Activated CD4-positive, alpha-beta T cell treated with anti-CD3 and anti-CD28 coated beads, Interleukin-2, amount 50 U/mL, for 48 hours (primary cell): Measurements from ENCODE around the gene RIPOR3.
"Not testable (repeated sequence)": the region's sequence is repeated elsewhere in the genome, so short reads cannot be mapped to it uniquely, and the experiment has no call there.

Experiments
- DNase-seq, 2 experiments: peaks; one replicate each; pipeline ENCODE4 v3.0.0-alpha.2; 2020

The RIPOR3 gene

DNA sequence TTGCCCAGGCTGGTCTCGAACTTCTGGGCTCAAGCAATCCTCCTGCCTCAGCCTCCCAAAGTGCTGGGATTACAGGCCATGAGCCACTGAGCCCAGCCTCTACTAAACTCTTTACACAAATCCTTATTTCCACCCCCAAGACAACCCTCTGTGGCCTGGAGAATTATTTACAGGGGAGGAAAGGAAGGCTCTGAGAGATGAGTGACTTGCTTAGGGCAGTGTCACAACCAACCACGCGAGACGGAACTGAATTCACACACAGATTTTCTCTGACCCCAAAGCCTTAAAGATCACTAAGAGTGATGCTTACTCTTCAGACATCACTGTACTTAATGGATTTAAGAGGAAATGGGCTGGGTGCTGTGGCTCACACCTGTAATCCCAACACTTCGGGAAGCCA lies 86.2 kb downstream of the RIPOR3 start:
- no peak for DNase-seq

- no peak for DNase-seq
Observed at GRCh38 chr20:50604451-50604850, 86.9 kb downstream of the RIPOR3 start.

DNA sequence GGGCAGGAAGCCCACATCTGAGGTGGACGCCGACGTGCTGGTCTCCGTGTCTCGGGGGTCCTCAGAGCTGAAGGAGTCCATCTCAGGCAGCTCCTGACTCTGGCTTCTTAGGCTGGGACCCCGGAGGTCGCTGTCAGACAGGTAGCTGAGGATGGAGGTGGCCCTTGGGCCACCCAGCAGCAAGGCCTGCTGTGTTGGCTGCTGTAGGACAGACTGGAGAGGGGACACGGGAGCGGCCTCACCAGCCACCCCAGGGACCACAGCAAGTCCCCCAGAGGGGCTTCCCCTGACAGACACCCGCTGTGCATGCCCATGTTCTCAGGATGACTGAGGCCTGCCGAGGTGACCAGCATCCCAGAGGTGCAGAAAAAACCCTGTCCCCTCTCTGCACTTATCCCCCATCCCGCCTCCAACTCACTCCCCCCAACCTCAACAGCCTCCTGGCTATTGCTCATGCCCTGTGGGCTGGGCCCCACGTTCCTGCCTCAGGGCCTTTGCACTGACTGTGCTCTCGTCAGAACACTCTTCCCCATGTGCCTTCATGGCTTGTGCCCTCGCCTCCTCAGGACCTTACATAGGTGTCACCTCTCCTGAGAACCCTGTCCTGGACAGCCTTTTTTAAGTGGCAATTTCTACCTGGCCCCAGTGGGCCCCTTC lies 88.8 kb downstream of the RIPOR3 start:
- DNase-seq, result no peak

- DNase-seq, result no peak
Observed at GRCh38 chr20:50601511-50602431, 89.6 kb downstream of the RIPOR3 start.

DNA sequence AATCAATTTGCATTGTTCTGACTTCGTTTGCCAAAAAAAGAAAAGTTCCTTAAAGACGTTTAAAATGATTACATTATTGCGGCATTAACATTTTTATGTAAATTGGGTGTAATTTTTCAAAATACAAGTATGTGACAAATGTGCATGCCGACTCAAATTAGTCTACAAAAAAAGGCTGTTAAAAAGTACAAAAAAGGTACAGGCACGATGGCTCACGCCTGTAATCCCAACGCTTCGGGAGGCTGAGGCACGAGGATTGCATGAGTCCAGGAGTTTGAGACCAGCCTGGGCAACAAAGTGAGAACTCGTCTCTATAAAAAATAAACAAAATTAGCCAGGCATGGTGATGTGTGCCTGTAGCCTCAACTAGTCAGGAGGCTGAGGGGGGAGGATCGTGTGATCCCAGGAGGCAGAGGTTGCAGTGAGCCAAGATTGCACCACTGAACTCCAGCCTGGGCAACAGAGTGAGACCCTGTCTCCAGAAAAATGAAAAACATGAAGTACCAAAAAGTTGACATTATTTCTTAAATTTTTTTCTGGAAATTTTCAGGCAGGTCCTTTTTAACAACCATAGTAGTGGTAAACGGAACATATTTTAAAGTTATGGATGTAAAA lies 91.0 kb downstream of the RIPOR3 start:
- no peak for DNase-seq

- not testable (repeated sequence) for DNase-seq
Observed at GRCh38 chr20:50598768-50599167, 92.6 kb downstream of the RIPOR3 start.

DNA sequence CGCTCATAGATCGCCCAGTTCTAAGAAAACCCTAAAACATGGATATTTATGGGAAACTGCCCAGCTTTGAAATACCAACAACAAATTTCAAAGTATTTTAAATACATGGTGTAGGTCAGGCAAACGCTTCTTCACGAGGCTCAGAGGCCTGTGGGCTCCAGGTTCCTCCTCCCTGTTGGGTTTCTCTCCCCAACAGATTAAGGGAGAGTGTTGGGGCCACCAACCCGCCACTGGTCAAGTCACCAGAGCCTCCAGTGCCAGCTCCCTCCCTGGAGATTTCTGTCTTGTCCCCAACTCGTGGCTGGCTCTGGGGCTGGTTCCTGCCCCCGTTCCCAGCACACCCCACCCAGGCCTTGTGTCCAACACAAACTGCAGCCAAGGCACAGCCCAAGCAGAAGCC lies 93.3 kb downstream of the RIPOR3 start:
- no peak for DNase-seq

DNA sequence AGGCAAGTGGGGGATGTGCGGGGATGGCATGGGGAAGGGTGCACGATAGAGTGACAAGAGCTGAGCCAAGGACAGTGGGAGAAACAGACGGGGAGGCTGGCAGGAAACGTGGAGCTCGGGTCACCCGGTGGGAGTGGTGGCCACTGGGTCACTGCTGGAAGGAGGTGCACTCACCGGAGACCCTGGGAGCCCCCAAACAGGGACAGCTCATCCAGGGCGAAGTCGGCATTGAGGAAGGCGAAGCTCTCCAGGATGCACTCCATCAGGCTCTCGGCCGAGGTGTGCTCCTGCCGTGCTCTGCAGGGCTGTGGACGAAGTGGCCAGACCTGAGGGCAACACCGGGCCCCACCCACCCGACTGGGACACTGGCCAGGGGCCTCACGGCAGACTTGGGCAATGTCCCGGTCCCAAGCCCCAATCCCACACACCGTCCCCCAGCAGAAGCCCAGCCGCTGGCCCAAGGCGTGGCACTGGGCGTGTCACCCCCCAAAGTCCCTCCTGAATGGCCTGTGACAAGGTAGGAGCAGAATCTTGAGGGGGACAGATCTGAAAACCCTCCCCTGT lies 93.9 kb downstream of the RIPOR3 start:
- no peak for DNase-seq

DNA sequence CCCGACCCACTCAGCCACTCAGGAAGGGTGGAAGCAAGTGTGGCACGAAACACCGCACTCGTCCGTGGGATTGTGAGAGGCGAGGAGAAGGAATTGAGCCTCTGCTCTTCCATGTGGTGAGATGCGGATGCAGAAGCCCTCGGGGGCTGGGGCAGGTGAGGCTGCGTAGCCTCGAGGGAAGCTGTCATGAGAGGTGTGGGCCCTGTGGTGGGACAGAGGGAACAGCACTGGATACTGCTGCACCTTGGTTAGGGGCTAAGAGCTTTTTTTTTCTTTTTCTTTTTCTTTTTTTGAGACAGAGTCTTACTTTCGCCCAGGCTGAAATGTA lies 94.7 kb downstream of the RIPOR3 start:
- no peak for DNase-seq

- no peak for DNase-seq
Observed at GRCh38 chr20:50595988-50596693, 95.2 kb downstream of the RIPOR3 start.

- no peak for DNase-seq
Observed at GRCh38 chr20:50595433-50595895, 95.9 kb downstream of the RIPOR3 start.

GRCh38 chr20:50594591-50595432 lies 96.5 kb downstream of the RIPOR3 start:
- DNase-seq, result no peak

GRCh38 chr20:50594231-50594590 lies 97.1 kb downstream of the RIPOR3 start:
- DNase-seq, result no peak

DNA sequence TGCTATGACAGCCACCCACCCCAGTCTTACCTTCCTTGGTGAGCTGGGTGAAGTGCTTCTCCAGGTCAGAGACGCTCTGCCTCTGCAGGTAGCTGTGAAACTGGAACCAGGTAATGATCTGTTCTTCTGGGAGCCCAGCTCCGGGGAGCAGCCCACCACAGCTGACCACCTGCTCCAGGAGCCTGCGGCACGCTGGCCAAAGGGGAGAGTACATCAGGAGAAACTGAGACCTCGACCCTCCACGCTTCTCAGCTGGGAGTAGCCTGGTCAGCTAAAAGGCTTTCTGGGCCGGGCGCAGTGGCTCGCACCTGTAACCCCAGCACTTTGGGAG lies 98.4 kb downstream of the RIPOR3 start:
- DNase-seq, result no peak

DNA sequence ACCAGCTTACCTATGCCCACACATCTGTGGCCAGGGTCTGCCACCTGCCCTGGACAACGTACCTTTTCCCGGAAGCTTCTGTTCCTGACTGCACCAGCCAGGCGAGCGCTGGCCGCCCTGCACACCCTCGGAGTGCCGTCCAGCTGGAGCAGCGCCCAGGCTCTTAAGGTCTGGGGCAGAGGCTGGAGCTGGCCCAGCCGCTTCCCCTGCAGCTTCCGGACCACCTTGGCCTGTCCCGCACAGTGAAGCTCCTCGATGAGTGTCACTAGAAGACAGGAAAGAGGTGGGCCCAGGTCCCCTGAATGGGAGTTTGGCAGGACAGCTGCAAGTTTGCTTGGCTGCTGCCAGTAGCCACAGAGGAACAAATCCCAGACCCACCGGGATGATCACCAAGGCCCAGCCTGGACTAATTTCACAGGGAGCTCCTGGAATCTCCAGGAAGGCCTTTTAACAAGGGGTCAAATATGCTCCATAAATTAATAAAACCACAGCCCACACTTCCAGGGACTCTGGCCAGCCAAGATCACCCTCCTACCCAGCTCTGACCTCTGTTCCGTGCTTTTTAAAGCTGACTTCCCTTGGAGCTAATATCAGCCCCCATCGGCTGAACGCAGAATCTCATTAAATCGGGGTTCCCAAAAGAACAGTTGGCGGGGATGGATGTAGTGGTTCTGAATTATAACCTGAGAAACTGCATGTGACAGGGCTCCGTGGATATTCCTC lies 98.9 kb downstream of the RIPOR3 start:
- DNase-seq, result no peak

DNA sequence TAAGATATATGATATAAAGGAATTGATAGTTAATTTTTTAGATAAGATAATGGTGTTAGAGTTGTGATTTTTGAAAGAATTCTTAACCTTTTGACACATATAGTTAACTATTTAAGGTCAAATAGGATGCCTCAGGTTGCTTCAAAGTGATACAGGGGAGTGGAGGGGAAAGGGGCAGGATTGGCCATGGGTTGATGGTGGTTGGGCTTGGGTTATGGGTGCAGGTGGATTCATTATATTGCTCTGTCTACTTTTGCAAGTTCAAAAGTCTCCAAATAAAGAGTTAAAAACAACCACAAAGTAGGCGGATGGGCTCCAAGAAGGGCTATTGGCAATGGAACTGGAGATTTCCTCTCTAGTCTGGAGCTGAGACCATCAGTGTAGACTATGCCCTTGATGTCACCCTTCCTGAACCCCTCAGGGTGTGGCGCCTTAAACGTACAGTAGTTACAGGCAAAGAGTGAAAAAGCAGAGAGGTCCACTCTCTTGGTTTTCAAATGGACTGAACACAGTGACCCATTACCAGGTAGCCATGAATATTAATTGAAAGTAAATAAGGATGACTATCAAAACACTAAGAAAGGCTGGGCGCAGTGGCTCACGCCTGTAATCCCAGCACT lies 100.0 kb downstream of the RIPOR3 start:
- DNase-seq, result no peak

DNA sequence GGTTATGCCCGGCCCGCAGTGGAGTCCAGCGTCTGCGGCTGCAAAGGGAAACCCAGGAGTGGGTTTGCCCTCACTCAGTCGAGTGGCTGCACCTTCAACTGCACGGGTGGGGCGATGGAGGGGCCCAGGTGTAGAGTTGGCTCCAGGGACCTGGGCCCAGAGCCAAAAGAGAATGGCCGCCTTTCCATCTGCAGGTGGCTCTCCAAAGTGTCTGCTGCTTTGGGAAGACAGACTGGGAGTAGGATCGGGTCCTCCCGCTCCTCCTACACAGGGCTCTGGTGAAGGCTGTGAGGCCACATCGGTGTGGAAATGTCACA lies 101.0 kb downstream of the RIPOR3 start:
- no peak for DNase-seq

- DNase-seq, result no peak
Observed at GRCh38 chr20:50589548-50590347, 101.6 kb downstream of the RIPOR3 start.

- DNase-seq, result peak; percentile 84 to 86
Observed at GRCh38 chr20:50588034-50588736, 103.2 kb downstream of the RIPOR3 start.
